HG02938 (cell line): ENCODE measurements around the gene IRF5.
"Not testable (repeated sequence)": the region's sequence is repeated elsewhere in the genome, so short reads cannot be mapped to it uniquely, and the experiment has no call there.

Experiments used
- ATAC-seq: cut with Tn5 transposase; IDR thresholded peaks from one replicate; pipeline ENCODE4 v1.9.1; 2021; ENCODE audit warnings: mild to moderate bottlenecking, moderate library complexity; ENCODE audit not compliant: unreplicated experiment

The IRF5 gene

GRCh38 chr7:128954830-128955802 lies 17.4 kb downstream of the IRF5 start:
- ATAC-seq, result peak; percentile 68

- no peak for ATAC-seq
Measured at GRCh38 chr7:128955981-128956380, 18.3 kb downstream of the IRF5 start.

GRCh38 chr7:128959296-128959695 lies 21.6 kb downstream of the IRF5 start:
- no peak for ATAC-seq

GRCh38 chr7:128961030-128961659 lies 23.4 kb downstream of the IRF5 start:
- no peak for ATAC-seq

- peak; percentile 7 for ATAC-seq
Measured at GRCh38 chr7:128962899-128963298, 25.2 kb downstream of the IRF5 start.

GRCh38 chr7:128963327-128963757 lies 25.6 kb downstream of the IRF5 start:
- peak; percentile 74 for ATAC-seq

GRCh38 chr7:128968624-128969023 lies 30.9 kb downstream of the IRF5 start:
- no peak for ATAC-seq

GRCh38 chr7:128974241-128974934 lies 36.7 kb downstream of the IRF5 start:
- ATAC-seq, result no peak

- no peak for ATAC-seq
Measured at GRCh38 chr7:128982105-128982504, 44.4 kb downstream of the IRF5 start.

GRCh38 chr7:128985660-128986059 lies 47.9 kb downstream of the IRF5 start:
- no peak for ATAC-seq

GRCh38 chr7:128986609-128987008 lies 48.9 kb downstream of the IRF5 start:
- no peak for ATAC-seq

GRCh38 chr7:128988372-128988771 lies 50.6 kb downstream of the IRF5 start:
- ATAC-seq, result no peak

- no peak for ATAC-seq
Measured at GRCh38 chr7:128989961-128990360, 52.2 kb downstream of the IRF5 start.

- ATAC-seq, result no peak
Measured at GRCh38 chr7:128993419-128993818, 55.7 kb downstream of the IRF5 start.

- ATAC-seq, result not testable (repeated sequence)
Measured at GRCh38 chr7:128994560-128994959, 56.8 kb downstream of the IRF5 start.

- no peak for ATAC-seq
Measured at GRCh38 chr7:128997181-128997580, 59.5 kb downstream of the IRF5 start.
